Subcutaneous adipose tissue (tissue), 4 donors: ENCODE measurements around the gene IRF6. TPM values are rescaled to one million over a fixed set of nuclear protein-coding genes. Genes with fewer than 3 reads are reported as not detected.

Experiments
- total RNA-seq, 4 donors: library from RNA; depleted of rRNA; stranded (reverse); fragments of >200 nt; gene quantifications; one replicate each; pipeline ENCODE4 v1.1.0, GENCODE V29; 2016
- TF ChIP-seq, protein P1 (sequence below): fragments of 450-650 bp; IDR thresholded peaks from one replicate; pipeline ENCODE4 v1.5.1; 2016; ENCODE audit warnings: low read depth, mild to moderate bottlenecking, control low read depth, antibody characterized with exemption, moderate library complexity

IRF6 gene
- total RNA-seq, 4 donors from 2014 or later = 0.38 to 2.0 (median 1.6) TPM

- TF ChIP-seq, protein P1, sequence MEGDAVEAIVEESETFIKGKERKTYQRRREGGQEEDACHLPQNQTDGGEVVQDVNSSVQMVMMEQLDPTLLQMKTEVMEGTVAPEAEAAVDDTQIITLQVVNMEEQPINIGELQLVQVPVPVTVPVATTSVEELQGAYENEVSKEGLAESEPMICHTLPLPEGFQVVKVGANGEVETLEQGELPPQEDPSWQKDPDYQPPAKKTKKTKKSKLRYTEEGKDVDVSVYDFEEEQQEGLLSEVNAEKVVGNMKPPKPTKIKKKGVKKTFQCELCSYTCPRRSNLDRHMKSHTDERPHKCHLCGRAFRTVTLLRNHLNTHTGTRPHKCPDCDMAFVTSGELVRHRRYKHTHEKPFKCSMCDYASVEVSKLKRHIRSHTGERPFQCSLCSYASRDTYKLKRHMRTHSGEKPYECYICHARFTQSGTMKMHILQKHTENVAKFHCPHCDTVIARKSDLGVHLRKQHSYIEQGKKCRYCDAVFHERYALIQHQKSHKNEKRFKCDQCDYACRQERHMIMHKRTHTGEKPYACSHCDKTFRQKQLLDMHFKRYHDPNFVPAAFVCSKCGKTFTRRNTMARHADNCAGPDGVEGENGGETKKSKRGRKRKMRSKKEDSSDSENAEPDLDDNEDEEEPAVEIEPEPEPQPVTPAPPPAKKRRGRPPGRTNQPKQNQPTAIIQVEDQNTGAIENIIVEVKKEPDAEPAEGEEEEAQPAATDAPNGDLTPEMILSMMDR = no peak
Measured at GRCh38 chr1:209778102-209778501, 27.8 kb downstream of the IRF6 start.

- TF ChIP-seq, protein P1 = no peak
Measured at GRCh38 chr1:209777587-209777986, 28.4 kb downstream of the IRF6 start.

DNA sequence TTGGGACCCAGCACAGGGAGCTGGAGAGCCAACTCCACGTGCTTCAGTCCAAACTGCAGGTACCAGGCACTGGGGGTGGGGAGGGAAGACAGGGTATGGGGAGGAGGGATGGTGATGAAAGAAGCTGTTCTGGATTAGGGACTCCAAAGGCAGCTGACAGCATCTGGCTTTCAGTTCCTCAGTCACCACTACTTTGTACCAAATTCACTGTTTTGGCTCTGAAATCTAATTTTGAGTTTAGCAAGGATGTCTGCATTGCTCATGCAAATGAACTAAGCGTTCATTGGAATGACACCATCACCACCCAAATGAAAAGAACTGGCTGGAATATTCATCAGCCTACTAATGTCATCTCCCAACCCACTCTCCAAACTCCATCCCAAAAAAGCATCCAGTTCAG lies 30.3 kb downstream of the IRF6 start:
- TF ChIP-seq, protein P1 = no peak

DNA sequence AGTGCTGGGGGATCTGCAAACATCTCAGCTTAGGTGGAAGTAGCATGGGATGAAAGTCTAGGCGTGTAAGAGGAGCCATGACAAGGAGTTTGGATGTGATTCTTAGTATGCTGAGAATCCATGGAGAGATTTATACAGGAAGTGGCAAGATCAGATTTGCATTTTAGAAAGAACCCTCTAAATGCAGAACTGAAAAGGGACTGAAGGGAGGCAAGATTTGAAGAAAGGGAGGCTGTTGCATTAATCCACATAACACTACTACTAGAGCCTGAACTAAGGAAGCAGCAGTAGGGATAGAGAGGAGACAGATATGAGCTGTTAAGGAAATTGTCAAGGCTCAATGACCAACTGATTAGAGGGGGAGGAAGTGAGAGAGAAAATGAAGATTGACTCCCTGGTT lies 31.4 kb downstream of the IRF6 start:
- TF ChIP-seq, protein P1 = no peak

DNA sequence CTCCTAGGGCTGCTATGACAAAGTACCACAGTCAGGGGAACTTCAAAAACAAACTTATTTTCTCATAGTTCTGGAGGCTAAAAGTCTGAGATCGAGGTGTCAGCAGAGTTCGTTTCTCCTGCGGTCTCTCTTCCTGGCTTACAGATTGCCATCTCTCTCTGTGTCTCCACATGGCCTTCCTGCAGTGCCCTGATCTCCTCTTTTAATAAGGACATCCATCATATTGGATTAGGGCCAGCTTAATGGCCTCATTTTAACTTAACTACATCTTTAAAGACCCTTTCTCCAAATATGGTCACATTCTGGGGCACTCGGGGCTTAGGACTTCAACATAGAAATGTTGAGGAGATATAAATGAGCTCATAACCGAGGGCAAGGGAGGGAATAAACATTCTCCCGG lies 33.8 kb downstream of the IRF6 start:
- TF ChIP-seq, protein P1 = no peak

- TF ChIP-seq, protein P1 = no peak
Measured at GRCh38 chr1:209770636-209771415, 35.1 kb downstream of the IRF6 start.

DNA sequence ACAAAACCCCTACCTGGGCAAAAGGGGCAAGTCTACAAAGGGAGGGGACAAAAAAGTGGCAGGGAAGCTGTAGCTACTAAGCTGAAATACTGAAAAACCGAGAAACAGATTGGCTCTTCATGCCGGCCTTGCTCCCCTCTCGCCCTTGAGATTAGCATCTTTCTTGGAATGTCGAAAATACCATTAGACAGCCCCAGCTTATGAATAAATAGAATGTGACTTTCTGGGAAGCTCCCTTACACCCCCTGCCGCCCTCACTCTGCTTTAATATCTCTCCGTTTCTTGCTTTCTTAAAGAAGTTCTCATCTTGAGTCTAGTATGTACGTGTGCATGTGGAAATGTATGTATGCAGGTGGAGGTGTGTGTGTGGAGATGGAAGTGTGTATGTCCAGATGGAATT lies 36.0 kb downstream of the IRF6 start:
- TF ChIP-seq, protein P1 = no peak
